HG03558 (cell line): Measurements from ENCODE around the gene SPNS2.
"Not testable (repeated sequence)": the region's sequence is repeated elsewhere in the genome, so short reads cannot be mapped to it uniquely, and the experiment has no call there.

Source experiments
- ATAC-seq: cut with Tn5 transposase; IDR thresholded peaks from one replicate; pipeline ENCODE4 v1.9.1; 2021; ENCODE audit warnings: moderate number of reproducible peaks; ENCODE audit not compliant: unreplicated experiment; ENCODE audit errors: extremely low read depth

Gene SPNS2

DNA sequence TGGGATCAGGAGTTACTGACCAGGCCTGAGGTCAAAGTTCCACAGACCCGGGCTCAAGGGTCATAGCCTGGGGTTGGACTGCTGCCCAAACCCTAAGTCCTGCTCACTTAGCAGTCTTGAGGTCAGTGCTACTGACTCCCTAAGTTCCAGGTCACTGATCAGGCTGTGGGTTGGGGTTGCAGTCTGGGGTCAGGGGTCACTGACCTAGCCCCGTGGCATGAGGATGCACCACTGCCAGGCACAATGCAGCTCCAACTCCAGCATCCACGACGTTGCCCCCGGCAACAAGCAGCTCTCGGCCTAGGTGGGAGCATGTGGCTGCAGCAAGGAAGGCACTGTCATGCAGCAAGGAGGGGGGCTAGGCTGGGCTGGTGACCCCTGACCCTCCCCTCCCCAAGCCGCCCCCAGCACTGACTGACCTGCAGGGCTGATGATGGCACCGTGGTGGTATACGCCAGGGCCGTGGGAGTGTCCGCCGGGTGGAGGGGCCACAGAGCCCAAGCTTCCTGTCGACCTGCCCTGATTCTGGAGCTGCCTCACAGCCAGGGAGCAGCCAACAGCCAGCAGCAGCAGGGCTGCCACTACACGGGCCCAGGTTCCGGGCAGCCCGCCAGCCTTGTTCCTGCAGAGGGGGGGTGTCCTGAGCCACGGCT lies 60.6 kb downstream of the SPNS2 start:
- ATAC-seq = no peak

DNA sequence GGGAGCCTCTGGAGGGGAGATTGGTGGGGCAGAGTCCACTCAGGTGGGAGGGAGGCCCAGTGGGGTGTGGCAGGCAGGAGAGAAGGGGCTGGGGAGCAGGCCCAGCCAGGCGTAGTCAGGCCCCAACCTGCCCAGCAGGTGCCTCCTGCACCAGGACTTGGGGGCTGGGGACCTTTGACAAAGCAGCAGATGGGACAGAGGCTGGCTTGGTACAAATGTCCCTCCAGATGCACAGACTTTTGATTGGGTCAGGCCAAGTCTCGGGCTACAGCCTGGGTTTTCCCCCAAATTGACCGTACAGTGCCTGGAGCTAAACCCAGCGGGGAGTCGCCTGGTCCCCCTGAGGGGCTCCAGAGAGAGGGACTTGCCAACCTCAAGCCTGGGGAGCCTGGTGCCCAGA lies 61.3 kb downstream of the SPNS2 start:
- no peak for ATAC-seq

DNA sequence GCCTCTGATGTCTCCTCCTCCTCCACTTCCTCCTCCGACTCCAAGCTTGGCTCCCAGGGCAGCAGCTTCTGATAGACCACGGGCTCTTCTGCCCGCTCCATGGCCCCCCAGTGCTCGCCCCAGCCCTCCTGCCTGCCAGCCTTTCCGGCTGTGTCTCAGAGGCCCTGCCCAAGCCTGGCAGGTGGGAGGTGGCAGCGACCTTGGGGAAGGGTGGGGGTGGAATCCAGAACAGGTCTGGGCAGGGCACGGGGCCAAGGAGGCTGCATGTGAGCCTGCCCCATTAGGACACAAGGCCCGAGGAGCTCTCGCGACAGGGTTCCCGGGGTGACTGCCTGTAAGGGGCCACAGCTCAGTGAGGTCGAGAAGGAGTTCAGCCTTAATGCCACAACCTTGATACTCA lies 61.7 kb downstream of the SPNS2 start, which contains the start of gene GGT6:
Gene GGT6 (minus strand): TSS at position 157 of the 400 bp plus-strand sequence. CDS start 56 bp downstream, at position 101.
- ATAC-seq = no peak

DNA sequence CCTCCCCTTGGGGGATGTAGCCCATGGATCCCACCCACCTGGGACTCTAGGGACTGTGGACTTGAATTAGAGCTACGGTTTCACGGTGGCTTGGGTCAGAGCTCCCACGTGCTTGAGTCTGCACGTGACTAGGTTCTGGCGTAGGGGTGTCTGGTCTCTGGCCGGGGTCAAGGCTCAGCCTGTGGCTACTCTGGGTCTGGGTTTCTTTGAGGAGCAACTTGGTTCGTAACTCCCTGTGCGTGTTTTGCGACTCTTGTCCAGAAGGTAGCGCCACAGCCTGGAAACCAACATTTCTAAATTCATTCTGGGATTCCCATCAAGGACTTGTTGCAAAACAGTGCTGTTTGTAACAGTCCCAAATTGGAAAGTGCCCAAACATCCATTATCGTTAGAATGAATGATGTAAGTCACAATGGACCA lies 62.2 kb downstream of the SPNS2 start:
- no peak for ATAC-seq

DNA sequence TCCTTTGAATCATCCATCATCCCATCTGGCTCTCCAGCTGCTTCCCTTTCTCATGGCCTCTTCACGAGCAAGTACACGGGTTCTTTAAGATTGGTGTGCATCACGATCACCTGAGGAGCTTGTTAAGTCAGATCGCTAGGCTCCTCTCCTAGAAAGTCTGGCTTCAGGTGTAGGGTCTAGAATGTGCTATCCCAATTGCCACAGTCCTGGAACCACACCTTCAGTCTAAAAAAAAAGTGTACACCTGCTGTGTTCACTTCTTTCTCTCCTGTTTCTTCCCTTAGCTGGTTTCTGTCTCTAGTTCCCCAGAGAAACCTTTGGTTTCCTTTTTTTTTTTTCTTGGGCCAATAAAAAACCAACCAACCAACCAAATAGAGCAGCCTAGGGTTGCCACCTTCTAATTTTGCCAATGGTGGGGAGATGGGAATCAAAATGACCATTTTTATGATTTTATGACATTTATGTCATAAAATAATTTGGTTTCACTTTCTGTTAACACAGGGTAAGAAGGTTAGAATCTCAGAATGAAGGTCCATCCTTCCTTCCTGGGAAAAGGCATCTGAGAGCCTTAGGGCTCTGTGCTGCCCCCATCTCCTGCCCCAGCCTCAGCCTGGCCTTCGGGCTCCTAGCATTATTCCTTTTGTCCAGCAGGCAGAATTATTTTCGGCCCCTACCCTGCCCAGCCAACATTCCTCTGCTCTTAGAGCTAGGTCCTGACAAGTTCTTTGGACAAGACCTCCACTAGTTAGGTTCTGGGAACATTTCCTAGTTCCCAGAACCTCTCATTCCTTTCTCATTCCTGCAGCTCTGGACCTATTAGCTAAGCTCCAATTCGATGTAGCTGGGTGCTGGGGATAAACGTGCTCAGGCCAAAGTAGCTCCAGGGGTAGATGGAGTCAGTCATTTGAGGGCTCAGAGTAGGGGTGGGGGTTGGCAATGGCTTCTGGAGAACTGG lies 63.6 kb downstream of the SPNS2 start:
- ATAC-seq = no peak

DNA sequence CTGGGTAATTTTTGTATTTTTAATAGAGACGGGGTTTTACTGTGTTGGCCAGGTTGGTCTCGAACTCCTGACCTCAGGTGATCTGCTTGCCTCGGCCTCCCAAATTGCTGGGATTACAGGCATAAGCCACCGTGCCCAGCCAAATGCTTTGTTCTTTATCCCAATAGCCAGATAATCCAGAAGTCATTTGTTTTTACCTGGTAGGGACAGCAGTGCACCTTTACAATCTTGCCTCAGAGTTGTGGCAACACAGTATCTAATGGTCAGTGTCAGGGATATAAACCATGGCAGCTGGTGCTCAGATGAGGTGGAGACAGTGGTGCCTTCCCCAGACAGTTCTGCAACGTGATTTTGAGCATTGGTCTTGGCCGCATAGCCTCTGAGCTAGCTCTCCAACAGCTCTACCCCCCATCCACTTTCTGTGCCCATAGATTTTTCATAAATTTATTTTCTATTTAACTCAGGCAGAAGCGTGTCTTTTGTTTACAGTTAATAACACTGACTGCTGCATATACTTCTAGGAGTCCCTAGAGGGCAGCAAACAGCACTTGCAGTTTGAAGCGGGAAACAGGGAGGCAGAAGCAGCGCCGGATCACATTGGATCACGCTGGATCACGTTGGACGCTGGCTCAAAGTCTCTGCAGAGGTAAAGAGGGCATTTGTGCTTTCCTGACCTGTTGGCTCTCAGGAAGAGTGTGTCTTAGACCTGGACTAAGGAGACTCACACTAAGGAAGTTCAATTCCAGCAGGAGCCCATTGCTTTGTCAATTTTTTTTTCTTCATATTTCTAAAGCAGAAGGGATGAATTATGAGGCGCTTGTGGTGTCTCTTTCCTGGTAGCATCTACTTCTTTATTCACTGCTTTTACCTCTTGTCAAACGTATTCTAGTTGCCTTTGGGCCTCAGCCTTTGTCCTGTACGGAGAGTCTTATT lies 66.8 kb downstream of the SPNS2 start:
- ATAC-seq = no peak

DNA sequence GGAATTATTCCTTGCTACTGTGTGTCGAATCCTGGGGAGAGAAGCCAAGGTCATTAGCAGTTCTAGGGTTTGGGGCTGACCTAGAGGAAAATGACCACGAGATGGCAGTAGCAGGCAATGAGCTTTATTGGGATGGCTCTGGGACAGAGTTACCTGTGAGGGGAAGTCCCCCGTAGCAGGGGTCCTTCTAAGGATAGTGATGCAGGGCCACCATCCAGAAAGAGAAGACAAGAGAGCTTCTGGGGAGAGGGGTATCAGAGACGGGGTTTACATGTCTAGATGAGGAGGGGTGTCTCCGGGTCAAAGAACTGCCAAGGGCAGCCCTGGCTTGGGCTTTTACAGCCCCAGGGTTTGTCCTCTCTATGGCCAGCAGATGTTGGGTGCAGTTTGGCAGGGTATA lies 68.1 kb downstream of the SPNS2 start:
- no peak for ATAC-seq

GRCh38 chr17:4569591-4569990 lies 70.9 kb downstream of the SPNS2 start:
- no peak for ATAC-seq

GRCh38 chr17:4572131-4572530 lies 73.5 kb downstream of the SPNS2 start:
- no peak for ATAC-seq

DNA sequence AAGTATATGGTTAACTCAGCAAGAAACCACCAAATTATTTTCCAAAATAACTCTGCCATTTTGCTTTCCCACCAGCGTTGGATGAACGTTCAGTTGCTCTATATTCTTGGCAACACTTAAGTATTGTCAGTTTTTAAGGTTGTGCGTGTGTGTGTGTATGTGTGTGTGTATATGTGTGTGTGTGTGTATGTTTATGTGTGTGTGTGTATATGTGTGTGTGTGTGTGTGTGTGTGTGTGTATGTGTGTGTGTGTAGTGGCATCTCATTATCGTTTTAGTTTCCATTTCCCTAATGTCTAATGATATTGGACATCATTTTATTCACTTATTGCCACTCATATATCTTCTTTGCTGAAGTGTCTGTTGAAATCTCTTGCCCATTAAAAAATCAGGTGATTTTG lies 74.4 kb downstream of the SPNS2 start:
- ATAC-seq = no peak

GRCh38 chr17:4573669-4574068 lies 75.0 kb downstream of the SPNS2 start:
- no peak for ATAC-seq

DNA sequence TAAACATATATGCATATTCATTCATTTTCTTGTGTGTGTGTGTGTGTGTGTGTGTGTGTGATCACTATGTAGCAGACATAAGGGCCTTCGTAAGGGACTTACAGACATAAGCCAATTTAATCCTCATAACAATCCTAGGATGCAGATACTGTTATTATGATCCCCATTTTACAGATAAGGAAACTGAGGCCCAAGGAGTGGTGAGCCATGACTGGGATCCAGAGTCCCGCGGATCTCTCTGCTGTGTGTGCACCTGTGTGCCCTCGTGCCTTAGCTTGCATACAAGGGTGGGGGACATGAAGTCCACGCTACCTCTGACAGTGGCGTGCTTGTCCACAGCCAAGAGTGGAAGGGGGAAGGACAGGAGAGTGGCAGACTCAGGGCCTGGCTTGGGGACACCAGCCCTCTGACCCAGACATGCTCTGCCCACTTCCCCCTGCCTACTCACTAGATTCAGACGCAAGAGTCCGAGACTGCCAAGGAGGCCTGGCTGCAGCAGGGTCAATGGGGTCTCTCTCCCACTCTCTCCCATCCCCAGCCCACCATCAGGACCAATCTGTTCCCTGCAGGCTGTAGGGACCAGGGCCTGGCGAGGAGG lies 75.9 kb downstream of the SPNS2 start:
- no peak for ATAC-seq

DNA sequence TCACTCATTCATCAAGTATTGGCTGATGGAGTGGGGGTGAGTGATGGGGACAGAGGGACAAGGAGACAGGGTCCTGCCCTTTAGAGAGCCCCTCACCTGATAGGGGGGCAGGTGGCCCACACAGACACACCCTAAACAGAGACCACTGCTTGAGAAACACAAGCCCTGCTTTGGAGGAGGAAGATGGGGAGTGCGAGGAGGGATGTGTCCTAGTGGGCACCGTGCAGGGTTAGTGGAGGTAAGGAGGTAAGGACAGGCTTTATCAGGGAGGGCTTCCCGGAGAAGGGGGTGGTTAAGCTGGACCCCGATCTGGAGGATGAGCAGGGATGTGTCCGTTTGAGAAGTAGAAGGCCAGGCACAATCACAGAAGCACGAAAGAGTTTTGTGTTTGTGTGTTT lies 77.5 kb downstream of the SPNS2 start:
- ATAC-seq = no peak

- no peak for ATAC-seq
Measured at GRCh38 chr17:4576729-4577322, 78.1 kb downstream of the SPNS2 start.

DNA sequence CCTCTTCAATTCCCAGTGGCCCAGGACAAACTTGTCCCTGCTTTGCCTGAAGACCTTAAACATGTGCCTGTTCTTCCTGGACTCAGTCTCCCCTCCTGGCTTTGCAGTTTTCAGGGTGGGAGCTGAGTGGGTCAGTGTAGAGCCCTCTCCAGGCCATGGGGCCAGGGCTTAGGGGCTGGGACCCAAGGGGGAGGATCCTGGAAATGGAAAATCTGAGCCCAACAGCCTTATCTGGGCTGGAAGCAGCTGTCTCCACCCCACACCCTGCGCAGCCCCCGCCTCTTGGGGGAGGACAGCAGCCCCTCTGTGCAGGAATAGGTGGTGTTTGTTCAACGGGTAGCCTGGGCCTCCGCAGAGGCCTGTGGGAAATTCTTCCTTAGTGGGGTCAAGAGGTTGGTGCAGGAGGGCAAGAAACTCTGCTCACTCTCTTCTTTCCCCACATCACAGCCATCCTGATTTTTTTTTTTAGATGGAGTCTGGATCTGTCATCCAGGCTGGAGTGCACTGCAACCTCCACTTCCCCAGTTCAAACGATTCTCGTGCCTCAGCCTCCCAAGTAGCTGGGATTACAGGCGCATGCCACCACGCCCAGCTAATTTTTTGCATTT lies 78.8 kb downstream of the SPNS2 start:
- no peak for ATAC-seq

DNA sequence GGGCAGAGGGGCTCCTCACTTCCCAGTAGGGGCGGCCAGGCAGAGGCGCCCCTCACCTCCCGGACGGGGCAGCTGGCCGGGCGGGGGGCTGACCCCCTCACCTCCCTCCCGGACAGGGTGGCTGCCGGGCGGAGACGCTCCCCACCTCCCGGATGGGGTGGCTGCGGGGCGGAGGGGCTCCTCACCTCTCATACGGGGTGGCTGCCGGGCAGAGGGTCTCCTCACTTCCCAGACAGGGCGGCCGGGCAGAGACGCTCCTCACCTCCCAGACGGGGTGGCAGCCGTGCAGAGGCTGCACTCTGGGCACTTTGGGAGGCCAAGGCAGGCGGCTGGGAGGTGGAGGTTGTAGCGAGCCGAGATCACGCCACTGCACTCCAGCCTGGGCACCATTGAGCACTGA lies 79.7 kb downstream of the SPNS2 start:
- not testable (repeated sequence) for ATAC-seq

DNA sequence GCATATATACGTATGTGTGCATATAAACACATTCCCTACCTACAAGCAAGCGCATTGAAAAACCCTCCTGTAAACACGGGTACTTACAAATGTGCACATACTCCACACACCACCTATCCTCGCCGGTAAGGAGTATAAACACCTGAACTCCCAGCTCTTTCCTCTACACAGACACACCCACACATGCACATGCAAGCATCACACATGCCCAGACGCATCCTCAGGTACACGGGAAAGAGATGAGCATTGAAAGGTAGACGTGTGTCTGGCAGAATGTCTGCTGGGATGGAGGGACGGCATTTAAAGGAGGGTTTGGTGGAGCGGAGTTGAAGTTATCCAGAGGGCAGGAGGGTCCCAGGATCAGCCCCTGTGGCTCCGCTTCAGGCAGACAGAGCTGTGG lies 81.0 kb downstream of the SPNS2 start:
- no peak for ATAC-seq

DNA sequence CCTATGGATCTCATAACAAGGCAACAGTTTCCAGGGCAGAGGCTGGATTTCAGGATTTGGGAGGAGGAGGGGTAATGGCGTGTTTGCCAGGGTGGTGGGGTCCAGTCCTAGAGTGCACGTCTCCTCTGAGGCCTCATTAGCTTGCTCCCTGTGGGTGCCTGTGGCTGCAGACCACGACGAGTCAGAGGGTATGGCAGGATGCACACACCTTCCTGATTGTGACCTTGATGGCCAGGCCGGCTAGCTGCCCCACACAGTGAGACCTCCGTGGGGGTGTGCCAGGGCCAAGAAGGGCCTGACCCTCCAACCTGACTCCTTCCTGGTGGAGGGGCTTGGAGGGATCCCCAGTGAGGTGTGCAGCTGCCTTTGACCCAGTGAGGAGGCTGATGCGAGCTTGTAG lies 81.6 kb downstream of the SPNS2 start:
- ATAC-seq = no peak

- no peak for ATAC-seq
Measured at GRCh38 chr17:4582101-4582501, 83.4 kb downstream of the SPNS2 start.
